Hematopoietic multipotent progenitor cell (in vitro differentiated cells): ENCODE data around the gene ALG14. TPM values are rescaled to one million over a fixed set of nuclear protein-coding genes. Genes with fewer than 3 reads are reported as not detected.
"Not testable (repeated sequence)": the region's sequence is repeated elsewhere in the genome, so short reads cannot be mapped to it uniquely, and the experiment has no call there.

Experiments used
- DNase-seq, 3 donors: peaks; one replicate each; pipeline ENCODE4 v3.0.0-alpha.2; 2011 to 2015; ENCODE audit warnings: low read depth in 2 of 3, low spot score in 2 of 3
- total RNA-seq: library from RNA; depleted of rRNA; stranded (reverse); fragments of >200 nt; gene quantifications from one replicate; pipeline ENCODE4 v1.2.3, GENCODE V29; 2012

The ALG14 gene
- total RNA-seq, 1 donor = 0.54 TPM

DNA sequence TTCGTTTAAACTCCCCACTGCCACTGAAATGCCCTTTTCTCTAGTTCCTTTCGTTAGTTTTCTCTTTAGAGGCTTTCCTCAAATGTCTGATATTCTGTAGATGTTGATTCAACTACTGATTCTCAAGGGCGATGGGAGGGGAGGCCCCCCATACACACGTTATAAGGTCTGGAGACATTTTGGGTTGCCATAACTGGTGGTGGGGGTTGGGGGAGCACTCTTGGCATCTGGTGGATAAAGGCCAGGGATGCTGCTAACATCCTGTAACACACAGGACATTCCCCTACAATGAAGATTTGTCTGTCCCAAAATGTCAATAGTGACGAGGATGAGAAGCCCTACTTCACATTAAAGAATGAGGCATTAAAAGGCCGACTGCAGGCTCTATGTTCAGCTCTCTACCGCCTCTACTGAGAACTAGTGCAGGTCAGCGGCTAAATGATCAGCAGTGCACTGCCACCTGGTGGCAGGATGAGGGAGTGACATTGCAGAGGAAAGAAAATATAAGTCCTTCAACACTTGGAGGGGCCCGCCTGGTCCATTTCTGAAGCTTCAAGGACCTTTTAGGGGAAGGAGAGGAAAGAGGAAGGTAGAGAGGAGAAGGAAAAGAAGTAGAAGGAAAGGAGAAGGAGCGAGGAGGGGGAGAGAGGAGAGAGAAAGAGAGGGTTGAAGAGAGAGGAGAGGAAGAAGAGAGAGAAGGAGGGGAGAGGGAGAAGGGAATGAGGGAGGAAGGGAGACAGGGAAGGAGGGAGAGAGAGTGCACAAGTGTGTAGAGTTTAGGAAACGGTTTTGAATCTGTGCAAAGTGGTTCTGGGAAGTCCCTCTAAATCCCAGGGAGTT is 29.4 kb downstream of the ALG14 start:
- peak; percentile 65 to 91 (median 79) for DNase-seq

DNA sequence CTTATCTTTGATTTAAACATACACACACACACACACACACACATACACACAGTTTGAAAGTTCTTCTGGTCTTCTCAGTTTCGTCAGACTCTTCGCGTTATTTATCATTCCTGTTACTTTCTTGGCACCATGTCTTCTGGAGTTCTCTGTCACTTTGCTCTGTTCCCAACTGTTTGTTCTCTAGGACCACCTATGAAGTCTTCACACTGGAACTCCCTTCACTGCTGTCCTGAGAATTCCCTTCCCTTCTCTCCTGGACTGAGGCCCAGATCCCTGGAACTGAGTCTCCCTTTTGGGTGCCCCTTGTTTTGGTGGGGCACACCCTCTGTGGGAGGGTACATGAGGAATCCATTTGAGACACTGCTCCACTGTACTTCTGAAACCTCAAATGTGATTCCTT is 30.5 kb downstream of the ALG14 start:
- DNase-seq = no peak

DNA sequence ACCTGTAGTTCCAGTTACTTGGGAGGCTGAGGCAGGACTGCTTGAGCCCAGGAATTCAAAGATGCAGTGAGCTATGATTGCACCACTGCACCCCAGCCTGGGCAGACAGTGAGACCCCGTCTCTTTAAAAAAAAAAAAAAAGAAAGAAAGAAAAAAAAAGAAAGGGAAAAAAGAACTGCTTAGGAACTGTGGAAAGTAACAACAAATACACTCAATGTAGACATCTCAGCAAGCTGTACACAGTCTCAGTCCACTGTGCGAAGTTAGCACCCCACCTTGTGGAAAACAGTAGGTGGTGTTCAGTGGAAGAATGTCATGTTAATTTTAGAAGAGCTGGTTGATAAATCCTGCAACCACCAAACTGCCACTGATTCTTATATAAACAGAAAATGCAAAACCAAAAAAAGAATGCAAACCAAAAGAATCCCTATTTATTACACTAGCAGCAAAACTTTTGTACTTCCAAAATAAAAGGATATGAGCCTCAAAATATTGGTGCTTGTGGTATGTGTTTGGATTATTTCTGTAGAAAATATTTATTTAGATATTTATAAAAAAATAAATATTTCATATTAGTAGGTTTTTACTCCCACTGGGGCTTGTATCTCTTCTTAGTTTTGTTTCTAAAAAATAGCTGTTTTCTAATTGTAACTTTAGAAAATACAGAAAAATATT is 31.1 kb downstream of the ALG14 start:
- DNase-seq = peak in 2 of 3 donors; percentile 62 to 82

DNA sequence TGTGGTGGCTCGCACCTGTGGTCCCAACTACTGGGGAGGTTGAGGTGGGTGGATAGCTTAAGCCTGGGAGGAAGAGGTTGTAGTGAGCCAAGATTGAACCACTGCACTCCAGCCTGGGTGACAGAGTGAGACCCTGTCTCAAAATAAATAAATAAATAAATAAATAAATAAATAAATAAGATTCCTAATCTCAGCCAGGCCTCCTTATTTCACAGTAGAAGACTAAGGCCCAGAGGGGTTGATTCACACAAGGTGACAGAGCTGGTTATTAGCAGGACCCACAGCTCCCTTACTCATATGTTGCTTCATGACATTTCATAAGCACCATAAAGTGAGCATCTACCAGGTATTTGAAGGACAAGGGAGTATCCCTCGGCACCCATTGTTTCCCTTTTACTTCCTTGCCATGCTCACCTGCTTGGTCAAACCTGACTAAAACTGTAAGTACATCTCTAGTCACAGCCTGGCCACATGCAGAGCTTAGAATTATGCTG is 32.7 kb downstream of the ALG14 start:
- DNase-seq = no peak

DNA sequence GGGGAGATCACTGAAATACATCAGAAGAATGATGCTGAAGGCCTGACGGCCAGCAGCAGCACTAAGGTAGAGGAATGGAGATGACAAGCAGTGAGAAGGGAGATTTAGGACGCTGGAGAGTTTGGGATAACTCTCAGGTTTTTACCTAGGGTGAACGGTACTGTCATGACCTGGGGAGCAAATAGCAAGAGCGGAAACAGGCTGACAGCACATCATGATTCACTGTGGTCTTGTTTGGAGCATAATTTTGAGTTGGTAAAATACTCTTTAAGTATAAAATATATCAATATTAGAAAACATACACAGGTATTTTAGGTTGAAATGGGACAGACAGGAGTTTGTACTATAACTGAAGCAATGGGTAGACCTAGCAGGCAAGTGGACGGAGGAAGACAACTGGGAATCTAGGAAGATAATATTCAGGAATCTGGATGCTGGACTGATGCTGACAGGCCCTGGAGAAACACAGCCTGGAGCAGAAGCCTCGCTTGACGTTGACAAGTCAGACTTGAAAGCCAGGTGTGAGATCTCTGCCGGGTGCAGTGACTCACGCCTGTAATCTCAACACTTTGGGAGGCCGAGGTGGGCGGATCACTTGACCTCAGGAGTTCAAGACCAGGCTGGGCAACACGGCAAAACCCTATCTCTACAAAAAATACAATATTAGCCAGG is 33.3 kb downstream of the ALG14 start:
- no peak for DNase-seq

DNA sequence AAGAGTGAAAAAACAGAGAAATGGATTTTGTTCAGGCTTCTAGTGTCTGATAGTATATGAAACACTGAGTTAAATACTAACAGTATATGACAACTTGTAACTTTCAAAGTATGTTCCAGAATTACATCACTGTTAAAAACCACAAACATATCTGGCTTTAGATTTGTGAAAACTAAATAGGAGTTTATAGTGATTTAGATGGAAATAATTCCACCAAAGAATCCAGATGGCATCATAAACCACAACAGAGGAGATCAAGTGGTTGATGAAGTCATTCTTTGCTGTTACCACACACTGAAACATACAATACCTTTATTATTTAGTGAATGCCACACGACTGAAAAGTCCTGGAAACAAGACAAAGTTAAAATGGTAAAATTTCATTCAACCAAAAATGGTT is 37.2 kb downstream of the ALG14 start:
- no peak for DNase-seq

DNA sequence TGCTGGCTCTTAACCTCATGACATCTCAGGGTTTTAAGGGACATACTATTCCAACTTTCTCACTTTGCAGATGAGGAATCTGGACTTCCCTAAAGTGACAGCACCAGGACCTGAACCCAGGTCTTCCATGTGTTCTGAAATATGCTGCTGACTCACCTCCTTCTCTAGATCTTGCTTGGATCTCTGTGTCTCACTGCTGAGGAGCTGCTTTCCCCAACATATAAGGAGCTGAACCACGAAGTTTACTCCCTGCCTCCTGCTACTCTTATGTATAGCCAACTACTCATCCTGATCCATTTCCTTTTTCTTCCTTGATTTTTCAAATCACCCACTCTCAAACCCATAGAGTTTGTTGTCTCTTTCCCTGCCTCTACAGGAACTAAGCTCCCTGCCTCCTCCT is 38.2 kb downstream of the ALG14 start:
- no peak for DNase-seq

DNA sequence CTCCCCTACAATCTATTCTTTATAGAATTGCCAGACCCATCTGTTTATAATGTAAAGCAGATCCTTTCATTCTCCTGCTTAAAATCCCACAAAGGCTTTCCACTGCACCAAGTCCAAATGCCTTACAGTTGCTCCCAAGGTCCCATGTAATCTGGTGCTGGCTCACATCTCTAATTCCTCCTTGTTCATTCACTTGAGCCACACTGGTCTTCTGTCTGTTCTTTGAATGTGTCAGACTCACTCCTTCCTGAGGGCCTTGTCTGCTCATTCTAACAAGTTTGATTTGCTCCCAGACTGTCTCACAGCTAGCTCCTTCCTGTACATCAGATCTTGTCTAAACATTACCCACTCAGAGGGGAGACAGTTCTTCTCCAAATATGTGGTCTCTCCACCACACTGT is 38.9 kb downstream of the ALG14 start:
- no peak for DNase-seq

DNA sequence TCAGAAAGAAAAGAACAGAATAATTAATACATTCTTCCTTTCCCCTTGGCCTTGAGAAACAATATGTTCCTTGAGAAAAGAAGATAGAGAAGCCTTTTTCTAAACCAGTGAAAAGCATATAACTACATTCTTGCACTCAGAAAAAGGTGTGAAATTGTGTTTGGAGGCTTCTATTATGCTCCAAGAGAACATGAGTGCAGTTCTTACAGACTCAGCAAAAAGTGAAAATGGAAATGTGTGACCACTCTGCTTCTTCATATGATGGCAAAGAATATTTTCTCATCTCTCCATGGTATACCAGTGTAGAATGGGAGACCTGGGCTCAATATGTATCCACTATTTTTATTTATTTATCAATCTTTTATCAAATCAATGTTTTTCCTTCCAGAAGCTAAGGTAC is 43.2 kb downstream of the ALG14 start:
- DNase-seq = no peak

DNA sequence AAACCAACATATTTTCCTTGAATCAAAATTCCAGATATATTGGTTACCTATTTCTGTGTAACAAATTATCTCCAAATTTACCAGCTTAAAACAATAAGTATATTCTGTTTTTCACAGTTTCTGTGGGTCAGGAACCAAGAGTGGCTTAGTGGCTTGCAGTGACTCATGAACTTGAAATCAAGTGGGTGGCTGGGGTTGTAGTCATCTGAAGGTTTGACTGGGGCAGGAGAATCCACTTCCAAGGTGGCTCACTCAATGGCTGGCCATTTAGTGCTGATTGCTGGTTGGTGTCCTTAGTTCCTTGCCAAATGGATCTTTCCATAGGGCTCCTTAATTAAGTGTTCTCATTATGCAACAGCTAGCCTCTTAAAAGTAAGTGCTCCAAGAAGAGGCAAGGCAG is 43.8 kb downstream of the ALG14 start:
- no peak for DNase-seq

DNA sequence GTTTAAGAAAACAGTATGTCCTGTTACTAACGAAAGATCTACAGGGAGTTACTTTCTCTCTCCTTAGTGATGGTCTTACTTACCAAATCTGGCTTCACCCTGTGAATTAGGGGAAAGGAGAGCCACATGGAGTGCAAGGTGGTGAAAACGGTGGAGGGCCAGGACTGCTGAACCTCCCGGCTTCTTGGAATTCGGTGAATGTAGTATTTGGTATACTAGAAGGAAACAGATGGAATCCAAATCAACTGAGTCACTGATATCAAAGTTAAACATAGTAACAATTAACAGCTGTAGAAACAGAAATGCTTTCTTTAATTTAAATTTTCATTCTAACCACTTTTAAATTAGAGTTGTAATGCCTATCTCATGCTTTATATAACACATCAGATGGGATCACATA is 45.7 kb downstream of the ALG14 start:
- DNase-seq = no peak

DNA sequence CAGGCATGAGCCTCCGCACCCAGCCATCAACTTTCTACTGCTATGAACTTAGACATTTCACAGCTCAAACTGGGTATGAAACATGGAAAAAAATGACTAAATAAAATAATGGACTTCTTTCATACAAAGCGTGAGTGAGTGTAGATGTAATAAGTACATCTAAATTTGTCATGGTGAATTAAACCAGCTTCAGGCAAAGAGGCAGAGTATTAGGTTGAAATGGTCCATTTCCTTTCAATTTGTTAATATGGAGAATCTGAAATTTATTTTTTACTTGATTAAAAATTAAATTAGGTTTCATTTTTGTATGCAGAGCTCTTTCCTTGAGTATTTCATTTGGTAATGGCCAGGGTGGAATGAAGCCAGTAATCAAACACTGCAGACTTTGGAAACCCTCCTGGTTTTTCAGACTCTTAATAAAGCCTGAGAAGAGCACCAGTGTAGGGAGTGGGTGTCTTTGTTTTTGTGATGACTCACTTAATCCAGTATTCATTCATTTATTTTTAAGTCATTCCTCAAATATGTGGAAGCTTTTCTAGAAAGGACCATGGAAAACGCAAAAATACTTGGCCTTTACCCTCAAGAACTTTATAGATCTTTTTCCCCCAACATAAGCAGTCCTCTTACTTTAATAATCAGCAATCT is 49.2 kb downstream of the ALG14 start:
- no peak for DNase-seq

DNA sequence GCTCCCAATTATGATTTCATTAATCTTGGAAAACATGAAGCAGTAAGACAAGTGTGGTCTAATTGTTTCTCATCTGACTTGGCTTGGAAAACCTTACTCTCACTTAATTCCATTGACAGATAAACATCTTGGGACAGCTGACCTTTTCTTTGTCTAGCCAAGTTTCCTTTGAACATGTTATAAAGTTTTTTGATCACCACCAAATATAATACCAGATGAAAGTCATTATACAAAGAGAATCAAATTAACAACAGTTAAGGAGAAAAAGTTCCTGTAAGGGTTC is 50.2 kb downstream of the ALG14 start:
- no peak for DNase-seq

DNA sequence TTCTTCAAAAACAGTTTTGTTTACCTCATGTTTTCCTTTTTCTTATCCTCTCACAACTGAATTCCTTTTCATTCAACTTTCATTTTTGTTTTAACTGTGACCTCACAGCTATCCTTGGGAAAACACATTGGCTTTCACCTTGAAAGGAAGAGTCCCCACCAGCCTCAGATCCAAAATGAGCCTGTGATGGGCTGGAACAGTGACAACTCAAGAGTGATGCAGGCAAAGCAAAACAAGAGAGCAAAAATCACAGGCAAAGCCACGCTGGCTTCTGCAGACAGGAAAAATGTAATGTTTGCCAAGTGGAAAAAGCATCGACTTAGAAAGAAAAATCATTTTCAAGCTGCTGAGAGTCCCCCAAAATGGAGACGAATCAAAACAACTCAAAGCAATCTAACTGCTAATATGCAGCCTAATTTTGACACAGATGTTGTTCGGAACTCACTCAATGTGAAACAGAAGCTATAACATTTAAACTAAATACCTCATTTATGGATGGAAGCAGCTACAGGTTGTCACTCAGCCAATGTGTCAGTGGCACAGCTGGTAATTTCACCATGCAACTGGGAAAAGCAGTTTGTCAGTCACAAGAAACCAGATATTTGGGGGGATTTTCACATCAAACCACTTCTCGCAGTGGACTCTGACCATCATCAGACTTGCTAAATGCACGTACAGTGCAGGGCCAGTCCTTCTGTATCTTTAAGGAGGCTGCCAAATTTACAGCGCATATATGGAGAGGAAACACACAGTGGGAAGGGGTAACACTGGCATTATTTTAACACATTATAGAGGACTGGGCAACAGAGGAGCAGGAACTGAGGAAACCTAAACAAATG is 50.7 kb downstream of the ALG14 start:
- DNase-seq = no peak

DNA sequence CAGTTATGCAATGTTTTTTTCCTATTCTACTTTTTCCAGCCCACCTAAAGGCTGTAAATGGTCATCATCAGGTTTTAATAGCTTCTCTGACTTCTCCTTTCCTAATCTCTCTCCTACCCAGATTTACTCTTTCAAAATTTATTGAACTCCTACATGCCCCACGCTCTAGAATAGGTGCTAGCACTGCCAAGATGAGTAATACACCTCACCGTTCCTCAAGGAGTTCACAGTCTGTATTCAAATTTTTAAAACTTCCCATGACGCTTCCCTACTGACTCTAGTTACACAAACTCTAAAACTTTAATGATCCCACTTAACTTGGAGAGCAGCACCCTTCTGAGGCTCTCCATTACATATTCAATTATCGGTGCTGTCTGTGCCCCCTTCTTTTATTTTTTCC is 51.6 kb downstream of the ALG14 start:
- DNase-seq = no peak

DNA sequence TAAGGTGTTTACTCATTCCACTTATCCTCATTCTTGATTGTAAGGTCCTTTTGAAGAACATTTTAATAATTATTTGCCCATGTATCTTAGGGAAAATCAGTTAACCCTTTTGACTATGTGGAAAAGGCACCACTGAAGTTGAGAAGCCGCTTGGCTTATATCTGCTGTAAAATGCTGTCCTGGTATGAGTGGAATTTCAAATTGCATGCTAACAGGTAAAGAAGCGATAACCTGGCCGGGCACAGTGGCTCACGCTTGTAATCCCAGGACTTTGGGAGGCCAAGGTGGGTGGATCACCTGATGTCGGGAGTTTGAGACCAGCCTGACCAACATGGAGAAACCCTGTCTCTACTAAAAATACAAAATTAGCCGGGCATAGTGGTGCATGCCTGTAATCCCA is 53.3 kb downstream of the ALG14 start:
- DNase-seq = not testable (repeated sequence)

DNA sequence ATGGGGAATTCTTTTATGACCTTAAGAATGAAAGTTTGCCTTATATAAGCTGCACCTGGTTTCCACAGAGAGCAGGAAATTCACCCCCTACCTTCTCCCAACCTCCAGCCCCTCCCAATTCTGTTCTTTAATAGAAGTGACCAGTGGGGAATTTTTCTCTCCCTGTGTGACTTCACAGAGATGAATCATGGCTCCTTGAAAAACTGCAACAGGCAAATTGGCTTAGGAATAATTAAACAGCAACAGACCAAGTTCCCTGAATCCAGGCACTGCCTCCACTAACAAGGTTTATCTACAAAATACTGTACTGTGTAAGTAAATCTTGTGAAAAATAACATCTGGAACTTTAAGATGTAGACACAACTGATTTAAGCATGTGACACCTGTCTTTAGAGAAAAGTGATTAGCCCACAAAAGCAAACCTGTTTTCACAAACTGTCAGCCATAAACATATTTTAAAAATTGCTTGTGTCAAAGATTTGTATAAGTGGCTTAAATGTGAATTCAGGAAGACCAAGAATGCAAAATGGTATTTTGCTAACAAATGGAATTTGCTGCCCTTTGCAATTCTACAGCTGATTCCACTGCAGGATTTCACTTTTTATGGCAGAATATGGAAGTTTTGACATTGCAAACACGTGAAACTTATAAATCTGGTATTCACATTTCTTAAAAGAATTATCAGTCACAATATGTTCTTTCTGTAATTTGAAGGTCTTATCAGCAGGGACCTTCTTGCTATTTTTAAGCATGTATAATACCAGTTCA is 54.0 kb downstream of the ALG14 start:
- no peak for DNase-seq

DNA sequence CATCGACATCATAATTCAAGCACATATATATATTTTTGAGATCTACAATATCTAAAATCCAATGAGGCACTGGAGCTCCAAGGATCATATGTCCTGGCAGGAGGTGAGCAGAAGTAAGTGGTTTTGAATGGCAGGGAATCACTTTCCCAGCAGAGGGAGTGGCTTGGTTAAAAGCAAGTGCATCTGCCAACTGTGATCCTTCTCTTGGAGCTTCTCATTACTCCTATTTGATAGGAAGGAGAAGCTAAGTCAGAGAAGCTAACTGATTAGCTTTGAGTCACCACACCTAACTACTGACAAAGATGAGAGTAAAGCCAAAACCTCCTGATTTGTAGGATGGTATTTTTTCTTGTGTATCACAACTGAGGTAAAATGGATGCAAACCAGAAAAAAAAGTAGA is 55.0 kb downstream of the ALG14 start:
- DNase-seq = no peak

DNA sequence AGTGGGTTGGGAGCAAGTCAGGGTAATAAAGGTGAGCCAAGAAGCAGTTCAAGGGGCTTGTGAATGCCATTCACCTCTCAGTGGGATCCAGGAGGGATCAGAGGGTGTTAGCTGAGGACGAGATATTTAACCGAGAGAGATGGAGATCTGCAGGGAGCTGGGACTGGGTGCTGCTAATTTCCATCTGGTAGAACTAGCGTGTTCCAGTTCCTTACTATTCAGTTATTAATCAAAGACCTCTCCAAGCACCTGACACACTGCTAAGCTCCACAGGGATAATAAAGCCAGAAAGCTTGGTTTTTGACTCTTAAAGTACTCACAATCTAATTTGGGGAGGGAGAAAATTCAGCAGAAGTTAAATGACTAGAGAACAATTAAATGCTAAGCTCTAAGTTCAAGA is 57.7 kb downstream of the ALG14 start:
- no peak for DNase-seq
